Activated CD4-positive, CD25-positive, alpha-beta regulatory T cell treated with anti-CD3 and anti-CD28 coated beads, Interleukin-2, amount 50 U/mL, for 24 hours (primary cell): Measurements from ENCODE around the gene HLA-DQA1.
A peak's percentile ranks its signal among the peaks of the same experiment; 100 is the strongest.
"Not testable (repeated sequence)": the region's sequence is repeated elsewhere in the genome, so short reads cannot be mapped to it uniquely, and the experiment has no call there.

Source experiments
- ATAC-seq, 2 donors: fragments of 150-1000 bp; cut with Tn5 transposase; one replicate each; pipeline ENCODE4 v1.10.0; 2021; ENCODE audit warnings: mild to moderate bottlenecking in 1 of 2, moderate library complexity in 1 of 2

The HLA-DQA1 gene

GRCh38 chr6:32622545-32623401, 14.4 kb upstream of the HLA-DQA1 start:
- peak; percentile 85 to 86 for ATAC-seq

GRCh38 chr6:32623693-32624092, 13.5 kb upstream of the HLA-DQA1 start:
- no peak for ATAC-seq

GRCh38 chr6:32624565-32624964, 12.6 kb upstream of the HLA-DQA1 start:
- ATAC-seq: no peak

- no peak for ATAC-seq
These were observed 12.1 kb upstream of the HLA-DQA1 start for GRCh38 chr6:32625137-32625536.

GRCh38 chr6:32627249-32627648, 10.0 kb upstream of the HLA-DQA1 start:
- peak in 1 of 2 donors; percentile 34 for ATAC-seq

GRCh38 chr6:32627831-32628230, 9.4 kb upstream of the HLA-DQA1 start:
- peak in 1 of 2 donors; percentile 24 for ATAC-seq

GRCh38 chr6:32629793-32630192, 7.4 kb upstream of the HLA-DQA1 start:
- not testable (repeated sequence) for ATAC-seq

- no peak for ATAC-seq
These were observed 1.6 kb upstream of the HLA-DQA1 start for GRCh38 chr6:32635526-32636123.

GRCh38 chr6:32637883-32638282, 677 bp downstream of the HLA-DQA1 start:
- no peak for ATAC-seq

- ATAC-seq: no peak
These were observed 1.5 kb downstream of the HLA-DQA1 start for GRCh38 chr6:32638532-32639219.

- ATAC-seq: no peak
These were observed 2.5 kb downstream of the HLA-DQA1 start for GRCh38 chr6:32639440-32640394.

GRCh38 chr6:32641122-32641521, 3.9 kb downstream of the HLA-DQA1 start:
- no peak for ATAC-seq

GRCh38 chr6:32641785-32642719, 4.8 kb downstream of the HLA-DQA1 start:
- ATAC-seq: peak in 1 of 2 donors; percentile 10

GRCh38 chr6:32642720-32643106, 5.5 kb downstream of the HLA-DQA1 start:
- no peak for ATAC-seq

- no peak for ATAC-seq
These were observed 6.7 kb downstream of the HLA-DQA1 start for GRCh38 chr6:32643904-32644303.

GRCh38 chr6:32645047-32645703, 8.0 kb downstream of the HLA-DQA1 start:
- ATAC-seq: no peak

GRCh38 chr6:32655203-32655710, 18.1 kb downstream of the HLA-DQA1 start:
- no peak for ATAC-seq

- ATAC-seq: not testable (repeated sequence)
These were observed 20.1 kb downstream of the HLA-DQA1 start for GRCh38 chr6:32657329-32657728.

- not testable (repeated sequence) for ATAC-seq
These were observed 20.6 kb downstream of the HLA-DQA1 start for GRCh38 chr6:32657819-32658218.

GRCh38 chr6:32658268-32658897, 21.2 kb downstream of the HLA-DQA1 start:
- ATAC-seq: no peak
